ENCODE results near the gene ANTKMT. TPM values are rescaled to one million over a fixed set of nuclear protein-coding genes. Genes with fewer than 3 reads are reported as not detected.
A peak's percentile ranks its signal among the peaks of the same experiment; 100 is the strongest.

ANTKMT gene
- total RNA-seq, 2 experiments from 2014 or later = 8.1 TPM

DNA sequence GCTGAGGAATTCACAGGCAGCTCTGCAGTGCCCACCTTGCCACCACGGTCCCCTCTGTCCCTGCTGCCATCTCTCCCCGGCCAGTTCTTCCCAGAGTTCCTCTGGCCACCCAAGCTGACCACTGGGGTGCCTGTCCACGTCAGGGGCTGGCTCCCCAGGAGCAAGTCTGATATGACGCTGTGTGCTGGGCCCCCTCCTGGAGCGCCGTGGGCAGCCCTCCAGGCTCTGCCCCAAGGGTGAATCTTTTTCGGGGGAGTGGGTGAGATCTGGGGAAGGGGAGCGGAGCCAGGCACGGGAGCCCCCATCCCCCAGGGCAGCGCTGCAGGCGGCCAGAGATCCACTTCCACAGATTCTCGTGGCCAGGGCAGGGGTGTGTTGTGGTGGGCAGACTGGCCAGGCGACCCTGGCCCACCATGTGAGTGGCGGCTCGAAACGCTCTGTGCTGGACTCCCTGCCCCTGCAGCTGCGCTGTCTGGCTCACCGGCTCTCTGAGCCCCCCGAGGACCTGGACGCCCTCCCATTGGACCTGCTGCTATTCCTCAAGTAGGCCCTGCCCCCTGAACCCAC is 43.3 kb downstream of the ANTKMT start:
- intact Hi-C loops (cut with DNase I, micrococcal nuclease) = no loop called here
- Histone ChIP-seq H3K36me3 (ENCODE audit: insufficient read depth, low read length) (no peaks in the 10 kb centered on the region), H3K4me3 (ENCODE audit: low read length) (no peak overlapping the region), H3K9me3 (ENCODE audit: control insufficient read depth in 1 of 2, insufficient read depth in 1 of 2, low read length in 2 of 2) (no peaks in the 10 kb centered on the region), H3K27ac (ENCODE audit: low read depth in 1 of 2, low read length in 2 of 2) (no peak overlapping the region), H3K27me3 (ENCODE audit: control insufficient read depth in 1 of 2, insufficient read depth in 2 of 2, low read length in 2 of 2) (peaks cover 0 to 1% of the 10 kb centered on the region in 2 experiments), H3K4me1 (ENCODE audit: insufficient read depth, low read length) (no peaks in the 10 kb centered on the region)
- TF ChIP-seq, protein P1, sequence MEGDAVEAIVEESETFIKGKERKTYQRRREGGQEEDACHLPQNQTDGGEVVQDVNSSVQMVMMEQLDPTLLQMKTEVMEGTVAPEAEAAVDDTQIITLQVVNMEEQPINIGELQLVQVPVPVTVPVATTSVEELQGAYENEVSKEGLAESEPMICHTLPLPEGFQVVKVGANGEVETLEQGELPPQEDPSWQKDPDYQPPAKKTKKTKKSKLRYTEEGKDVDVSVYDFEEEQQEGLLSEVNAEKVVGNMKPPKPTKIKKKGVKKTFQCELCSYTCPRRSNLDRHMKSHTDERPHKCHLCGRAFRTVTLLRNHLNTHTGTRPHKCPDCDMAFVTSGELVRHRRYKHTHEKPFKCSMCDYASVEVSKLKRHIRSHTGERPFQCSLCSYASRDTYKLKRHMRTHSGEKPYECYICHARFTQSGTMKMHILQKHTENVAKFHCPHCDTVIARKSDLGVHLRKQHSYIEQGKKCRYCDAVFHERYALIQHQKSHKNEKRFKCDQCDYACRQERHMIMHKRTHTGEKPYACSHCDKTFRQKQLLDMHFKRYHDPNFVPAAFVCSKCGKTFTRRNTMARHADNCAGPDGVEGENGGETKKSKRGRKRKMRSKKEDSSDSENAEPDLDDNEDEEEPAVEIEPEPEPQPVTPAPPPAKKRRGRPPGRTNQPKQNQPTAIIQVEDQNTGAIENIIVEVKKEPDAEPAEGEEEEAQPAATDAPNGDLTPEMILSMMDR (IDR thresholded peaks at IDR 0.05) = no peak
- H3K27ac Mint-ChIP-seq = no peak overlapping the region
- no peak for ATAC-seq (ENCODE audit: poor library complexity)
- H3K36me3 Mint-ChIP-seq (ENCODE audit: low read depth) = no peaks in the 10 kb centered on the region
- H3K9me3 Mint-ChIP-seq = no peaks in the 10 kb centered on the region
- peak in 1 of 14 experiments; percentile 8 for DNase-seq
- ChIA-PET POLR2A (no interaction called here), CTCF (no interaction called here)
- no peaks in the 10 kb centered on the region for H3K4me1 Mint-ChIP-seq (ENCODE audit: low read depth)
- no peak overlapping the region for H3K4me3 Mint-ChIP-seq
- no peaks in the 10 kb centered on the region for H3K27me3 Mint-ChIP-seq

DNA sequence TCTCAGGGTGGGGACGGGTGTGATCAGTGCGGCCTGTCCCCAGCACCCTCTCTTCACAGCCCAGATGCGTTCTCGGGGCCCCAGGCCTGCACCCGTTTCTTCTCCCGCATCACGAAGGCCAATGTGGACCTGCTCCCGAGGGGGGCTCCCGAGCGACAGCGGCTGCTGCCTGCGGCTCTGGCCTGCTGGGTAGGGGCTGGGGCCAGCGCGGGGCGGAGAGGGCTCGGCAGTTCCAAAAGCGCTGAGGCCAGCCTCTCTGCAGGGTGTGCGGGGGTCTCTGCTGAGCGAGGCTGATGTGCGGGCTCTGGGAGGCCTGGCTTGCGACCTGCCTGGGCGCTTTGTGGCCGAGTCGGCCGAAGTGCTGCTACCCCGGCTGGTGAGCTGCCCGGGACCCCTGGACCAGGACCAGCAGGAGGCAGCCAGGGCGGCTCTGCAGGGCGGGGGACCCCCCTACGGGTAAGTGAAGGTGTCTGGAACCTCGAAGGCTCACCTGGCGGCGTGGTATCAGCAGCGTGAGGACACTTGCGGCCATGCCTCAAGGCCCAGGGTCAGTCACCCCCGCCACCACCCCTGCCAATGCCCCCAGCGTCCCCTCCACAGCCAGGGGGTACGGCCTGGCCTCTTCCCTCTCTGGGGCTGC is 44.0 kb downstream of the ANTKMT start:
- no peaks in the 10 kb centered on the region for H3K27me3 Mint-ChIP-seq
- no peaks in the 10 kb centered on the region for H3K36me3 Mint-ChIP-seq (ENCODE audit: low read depth)
- H3K9me3 ChIP-seq (ENCODE audit: control insufficient read depth in 1 of 2, insufficient read depth in 1 of 2, low read length in 2 of 2) = no peaks in the 10 kb centered on the region
- H3K4me3 ChIP-seq (ENCODE audit: low read length) = no peak overlapping the region
- no peaks in the 10 kb centered on the region for H3K4me1 ChIP-seq (ENCODE audit: insufficient read depth, low read length)
- intact Hi-C loops (cut with DNase I, micrococcal nuclease) = no loop called here
- H3K27ac Mint-ChIP-seq = no peak overlapping the region
- no peak for ATAC-seq (ENCODE audit: poor library complexity)
- no peak overlapping the region for H3K4me3 Mint-ChIP-seq
- CTCF ChIA-PET = no interaction called here
- POLR2A ChIA-PET = no interaction called here
- H3K27ac ChIP-seq (ENCODE audit: low read depth in 1 of 2, low read length in 2 of 2) = no peak overlapping the region
- no peaks in the 10 kb centered on the region for H3K4me1 Mint-ChIP-seq (ENCODE audit: low read depth)
- no peaks in the 10 kb centered on the region for H3K36me3 ChIP-seq (ENCODE audit: insufficient read depth, low read length)
- TF ChIP-seq, protein P1 (IDR thresholded peaks at IDR 0.05) = no peak
- peaks cover 0 to 2% of the 10 kb centered on the region in 2 experiments for H3K27me3 ChIP-seq (ENCODE audit: control insufficient read depth in 1 of 2, insufficient read depth in 2 of 2, low read length in 2 of 2)
- DNase-seq = peak in 2 of 14 experiments; percentile 4 to 20
- no peaks in the 10 kb centered on the region for H3K9me3 Mint-ChIP-seq

DNA sequence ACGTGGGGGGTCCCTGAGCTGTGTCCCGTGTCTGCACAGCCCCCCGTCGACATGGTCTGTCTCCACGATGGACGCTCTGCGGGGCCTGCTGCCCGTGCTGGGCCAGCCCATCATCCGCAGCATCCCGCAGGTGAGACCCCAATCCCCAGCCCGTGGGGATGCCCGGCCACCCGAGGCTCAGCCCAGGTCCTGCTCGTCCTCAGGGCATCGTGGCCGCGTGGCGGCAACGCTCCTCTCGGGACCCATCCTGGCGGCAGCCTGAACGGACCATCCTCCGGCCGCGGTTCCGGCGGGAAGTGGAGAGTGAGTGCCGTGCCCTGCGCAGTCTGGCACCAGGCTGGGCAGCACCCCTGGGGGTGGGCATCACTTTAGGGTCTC is 44.5 kb downstream of the ANTKMT start:
- H3K36me3 Mint-ChIP-seq (ENCODE audit: low read depth) = no peaks in the 10 kb centered on the region
- no peak overlapping the region for H3K4me3 Mint-ChIP-seq
- no peaks in the 10 kb centered on the region for H3K4me1 Mint-ChIP-seq (ENCODE audit: low read depth)
- POLR2A ChIA-PET = no interaction called here
- no peak overlapping the region for H3K27ac ChIP-seq (ENCODE audit: low read depth in 1 of 2, low read length in 2 of 2)
- TF ChIP-seq, protein P1 (IDR thresholded peaks at IDR 0.05) = no peak
- no peak overlapping the region for H3K4me3 ChIP-seq (ENCODE audit: low read length)
- H3K4me1 ChIP-seq (ENCODE audit: insufficient read depth, low read length) = no peaks in the 10 kb centered on the region
- no peak for ATAC-seq (ENCODE audit: poor library complexity)
- no peak for DNase-seq
- no peaks in the 10 kb centered on the region for H3K27me3 Mint-ChIP-seq
- no peak overlapping the region for H3K27ac Mint-ChIP-seq
- intact Hi-C loops (cut with DNase I, micrococcal nuclease) = no loop called here
- H3K27me3 ChIP-seq (ENCODE audit: control insufficient read depth in 1 of 2, insufficient read depth in 2 of 2, low read length in 2 of 2) = peaks cover 0 to 2% of the 10 kb centered on the region in 2 experiments
- H3K36me3 ChIP-seq (ENCODE audit: insufficient read depth, low read length) = no peaks in the 10 kb centered on the region
- CTCF ChIA-PET = no interaction called here
- H3K9me3 Mint-ChIP-seq = no peaks in the 10 kb centered on the region
- H3K9me3 ChIP-seq (ENCODE audit: control insufficient read depth in 1 of 2, insufficient read depth in 1 of 2, low read length in 2 of 2) = no peaks in the 10 kb centered on the region
